Measurements from ENCODE around the gene HDX.
"Not testable (repeated sequence)": the region's sequence is repeated elsewhere in the genome, so short reads cannot be mapped to it uniquely, and the experiment has no call there.

Gene HDX

DNA sequence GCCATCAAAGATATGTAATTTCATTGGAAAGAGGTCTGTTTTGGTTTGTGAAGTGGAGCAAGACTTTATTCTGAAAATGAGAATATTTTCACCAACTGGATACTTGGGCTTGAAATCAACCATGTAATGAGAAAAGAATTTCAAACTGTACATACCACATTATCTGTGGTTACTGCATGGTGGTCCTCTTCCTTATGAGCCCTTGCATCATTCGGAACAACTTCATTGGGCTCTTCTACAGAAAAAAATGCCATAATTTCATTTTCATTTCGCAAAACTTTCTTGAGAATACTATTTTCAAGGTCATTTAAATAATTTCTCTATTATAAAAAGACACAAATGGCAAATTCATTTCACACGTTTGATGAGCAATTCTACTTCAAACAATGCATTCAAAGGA, 165.6 kb downstream of the HDX start:
- no peak for DNase-seq

- no peak for DNase-seq
These were observed 167.1 kb downstream of the HDX start for GRCh38 chrX:84335121-84335520.

GRCh38 chrX:84322083-84322827, 180.0 kb downstream of the HDX start:
- no peak for DNase-seq

GRCh38 chrX:84320614-84321013, 181.6 kb downstream of the HDX start:
- DNase-seq = no peak

DNA sequence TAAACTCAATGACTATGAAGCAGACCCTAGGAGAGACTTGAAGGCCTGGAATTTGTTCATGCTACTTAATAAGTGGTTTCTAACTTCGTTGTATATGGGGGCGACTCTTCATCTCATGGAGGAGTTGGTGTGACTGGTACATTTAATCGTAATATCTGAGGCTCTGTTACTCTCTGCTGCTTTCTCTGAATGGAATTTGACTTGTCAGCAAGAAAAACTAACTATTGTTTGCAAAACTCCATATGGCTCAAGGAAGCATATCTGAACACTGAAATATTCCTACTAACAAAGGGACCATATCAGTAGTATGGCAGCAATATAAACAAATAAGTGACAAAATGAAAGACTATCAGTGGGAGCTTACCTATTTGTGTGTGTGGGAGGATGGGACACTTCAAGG, 182.2 kb downstream of the HDX start:
- DNase-seq = no peak

GRCh38 chrX:84318661-84319060, 183.6 kb downstream of the HDX start:
- DNase-seq = no peak

DNA sequence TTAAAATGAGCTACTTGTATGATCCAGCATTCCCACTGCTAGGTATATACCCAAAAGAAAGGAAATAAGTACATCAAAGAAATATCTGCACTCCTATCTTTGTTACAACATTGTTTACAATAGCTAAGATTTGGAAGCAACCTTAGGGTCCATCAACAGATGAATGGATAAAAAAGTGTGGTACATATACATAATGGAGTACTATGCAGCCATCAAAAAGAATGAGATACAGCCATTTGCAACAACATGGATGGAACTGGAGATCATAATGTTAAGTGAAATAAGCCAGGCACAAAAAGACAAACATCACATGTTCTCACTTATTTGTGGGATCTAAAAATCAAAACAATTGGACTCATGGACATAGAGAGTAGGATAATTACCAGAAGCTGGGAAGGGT, 186.3 kb downstream of the HDX start:
- not testable (repeated sequence) for DNase-seq

Measured in activated CD4-positive, alpha-beta T cell treated with anti-CD3 and anti-CD28 coated beads for 1 hour (primary cell).